DOHH2 (cell line): ENCODE measurements around the gene PKIB.

Source experiments
- H3F3A ChIP-seq: fragments of 200-600 bp; sonication (generic), shearing (Covaris generic); 2 replicates; pipeline ENCODE4 v1.6.0; 2016; ENCODE audit warnings: antibody characterized with exemption, mild to moderate bottlenecking; ENCODE audit not compliant: control insufficient read depth, insufficient read depth
- H3K27ac ChIP-seq: fragments of 200-600 bp; sonication (generic); 2 replicates; pipeline ENCODE4 v1.5.1; 2014; ENCODE audit warnings: low read depth, mild to moderate bottlenecking, low read length, moderate library complexity
- H3K27me3 ChIP-seq: fragments of 200-600 bp; sonication (generic); 2 replicates; pipeline ENCODE4 v1.6.1; 2014; ENCODE audit warnings: mild to moderate bottlenecking, low read length, mixed read lengths; ENCODE audit not compliant: control insufficient read depth
- H3K36me3 ChIP-seq: fragments of 200-600 bp; sonication (generic); 2 replicates; pipeline ENCODE4 v1.6.1; 2014; ENCODE audit warnings: mild to moderate bottlenecking, low read length, moderate library complexity, mixed read lengths; ENCODE audit not compliant: control insufficient read depth
- H3K4me1 ChIP-seq: fragments of 200-600 bp; sonication (generic); 2 replicates; pipeline ENCODE4 v1.6.1; 2014; ENCODE audit warnings: mild to moderate bottlenecking, low read length, mixed read lengths; ENCODE audit not compliant: control insufficient read depth
- H3K4me2 ChIP-seq: fragments of 200-600 bp; sonication (generic); 2 replicates; pipeline ENCODE4 v1.6.0; 2014; ENCODE audit warnings: mild to moderate bottlenecking, low read length, moderate library complexity
- H3K4me3 ChIP-seq: fragments of 200-600 bp; sonication (generic); 2 replicates; pipeline ENCODE4 v1.5.1; 2014; ENCODE audit warnings: mild to moderate bottlenecking, low read length, mixed read lengths
- H3K79me2 ChIP-seq: fragments of 200-600 bp; sonication (generic); 2 replicates; pipeline ENCODE4 v1.6.1; 2014; ENCODE audit warnings: mild to moderate bottlenecking, low read length, mixed read lengths; ENCODE audit not compliant: control insufficient read depth
- H3K9me2 ChIP-seq: fragments of 200-600 bp; sonication (generic); replicated peaks from 2 replicates; pipeline ENCODE4 v1.6.1; 2014; ENCODE audit warnings: mild to moderate bottlenecking, low read length, mixed read lengths; ENCODE audit not compliant: control insufficient read depth
- H3K9me3 ChIP-seq: fragments of 200-600 bp; sonication (generic); 2 replicates; pipeline ENCODE4 v1.6.1; 2014; ENCODE audit warnings: antibody characterized with exemption, low read length, mixed read lengths; ENCODE audit not compliant: control insufficient read depth, insufficient read depth
- H4K20me1 ChIP-seq: fragments of 200-600 bp; sonication (generic); 2 replicates; pipeline ENCODE4 v1.6.0; 2014; ENCODE audit warnings: low read depth, mild to moderate bottlenecking, antibody characterized with exemption, low read length, moderate library complexity; ENCODE audit not compliant: control insufficient read depth, insufficient read depth
- EZH2phosphoT487 ChIP-seq: fragments of 200-600 bp; sonication (generic); IDR thresholded peaks from 2 replicates; pipeline ENCODE4 v1.6.1; 2017; ENCODE audit warnings: borderline replicate concordance, mild to moderate bottlenecking, antibody characterized with exemption, low read length, moderate library complexity, mixed read lengths
- TF ChIP-seq, protein P1 (sequence below): fragments of 200-600 bp; sonication (generic); IDR thresholded peaks from one replicate; pipeline ENCODE4 v1.5.1; 2014; ENCODE audit warnings: antibody characterized with exemption, mild to moderate bottlenecking, low read depth, low read length; ENCODE audit not compliant: poor library complexity, severe bottlenecking

The PKIB gene

DNA sequence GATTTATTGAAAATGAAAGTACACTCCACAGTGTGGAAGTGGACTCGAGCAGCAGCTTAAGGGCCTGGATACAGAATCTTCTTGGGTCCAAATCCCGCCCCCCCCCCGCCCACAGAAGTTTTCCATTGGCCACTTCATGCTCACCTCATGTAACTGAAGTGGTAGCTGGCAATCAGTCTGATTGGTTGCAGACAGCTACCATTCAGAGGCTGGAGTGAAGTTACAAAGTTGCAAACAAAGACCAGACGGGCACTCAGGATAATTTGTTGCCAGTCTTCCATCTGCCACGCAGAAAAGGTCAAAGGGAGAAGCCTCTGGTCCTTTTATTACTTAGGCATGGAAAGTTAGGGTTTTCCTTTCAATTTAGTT, 143.5 kb downstream of the PKIB start:
- H3K9me3 ChIP-seq: no peaks in the 10 kb centered on the region
- H3K4me2 ChIP-seq: no peak overlapping the region
- H4K20me1 ChIP-seq: no peaks in the 10 kb centered on the region
- H3K4me1 ChIP-seq: no peaks in the 10 kb centered on the region
- no peaks in the 10 kb centered on the region for H3K27me3 ChIP-seq
- H3K79me2 ChIP-seq: no peaks in the 10 kb centered on the region
- H3K36me3 ChIP-seq: no peaks in the 10 kb centered on the region
- TF ChIP-seq EZH2phosphoT487: no peak
- TF ChIP-seq, protein P1, sequence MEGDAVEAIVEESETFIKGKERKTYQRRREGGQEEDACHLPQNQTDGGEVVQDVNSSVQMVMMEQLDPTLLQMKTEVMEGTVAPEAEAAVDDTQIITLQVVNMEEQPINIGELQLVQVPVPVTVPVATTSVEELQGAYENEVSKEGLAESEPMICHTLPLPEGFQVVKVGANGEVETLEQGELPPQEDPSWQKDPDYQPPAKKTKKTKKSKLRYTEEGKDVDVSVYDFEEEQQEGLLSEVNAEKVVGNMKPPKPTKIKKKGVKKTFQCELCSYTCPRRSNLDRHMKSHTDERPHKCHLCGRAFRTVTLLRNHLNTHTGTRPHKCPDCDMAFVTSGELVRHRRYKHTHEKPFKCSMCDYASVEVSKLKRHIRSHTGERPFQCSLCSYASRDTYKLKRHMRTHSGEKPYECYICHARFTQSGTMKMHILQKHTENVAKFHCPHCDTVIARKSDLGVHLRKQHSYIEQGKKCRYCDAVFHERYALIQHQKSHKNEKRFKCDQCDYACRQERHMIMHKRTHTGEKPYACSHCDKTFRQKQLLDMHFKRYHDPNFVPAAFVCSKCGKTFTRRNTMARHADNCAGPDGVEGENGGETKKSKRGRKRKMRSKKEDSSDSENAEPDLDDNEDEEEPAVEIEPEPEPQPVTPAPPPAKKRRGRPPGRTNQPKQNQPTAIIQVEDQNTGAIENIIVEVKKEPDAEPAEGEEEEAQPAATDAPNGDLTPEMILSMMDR: no peak
- no peak overlapping the region for H3K27ac ChIP-seq
- no peaks in the 10 kb centered on the region for H3F3A ChIP-seq
- H3K9me2 ChIP-seq: no peaks in the 10 kb centered on the region
- no peak overlapping the region for H3K4me3 ChIP-seq

- no peak overlapping the region for H3K4me2 ChIP-seq
- no peaks in the 10 kb centered on the region for H3K9me2 ChIP-seq
- no peaks in the 10 kb centered on the region for H4K20me1 ChIP-seq
- no peak overlapping the region for H3K27ac ChIP-seq
- H3K27me3 ChIP-seq: no peaks in the 10 kb centered on the region
- no peaks in the 10 kb centered on the region for H3K4me1 ChIP-seq
- no peaks in the 10 kb centered on the region for H3K9me3 ChIP-seq
- no peaks in the 10 kb centered on the region for H3K79me2 ChIP-seq
- H3K4me3 ChIP-seq: no peak overlapping the region
- no peak for TF ChIP-seq EZH2phosphoT487
- TF ChIP-seq, protein P1: no peak
- no peaks in the 10 kb centered on the region for H3K36me3 ChIP-seq
- no peaks in the 10 kb centered on the region for H3F3A ChIP-seq
Measured at GRCh38 chr6:122754191-122754731, 144.1 kb downstream of the PKIB start.

DNA sequence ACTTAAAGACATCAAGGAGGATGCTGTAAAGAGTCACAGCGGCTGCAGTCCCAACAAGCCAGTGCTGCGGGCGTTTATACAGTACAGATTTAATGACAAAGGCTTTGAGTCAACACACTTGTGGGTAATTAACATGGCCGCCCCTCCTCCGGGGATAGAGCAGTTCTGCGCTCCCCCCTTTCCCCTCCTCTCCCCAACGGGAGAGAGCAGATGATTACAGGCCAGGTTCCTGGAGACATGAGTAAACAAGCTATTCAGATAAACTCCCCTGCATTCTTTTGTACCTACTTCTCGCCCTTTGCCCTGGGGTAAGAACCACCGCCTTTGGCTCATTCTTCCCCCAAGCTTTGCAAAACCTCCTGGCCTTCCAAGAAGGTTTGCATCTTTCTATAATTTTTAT, 145.7 kb downstream of the PKIB start:
- Histone ChIP-seq H3K4me1 (no peaks in the 10 kb centered on the region), H3K79me2 (no peaks in the 10 kb centered on the region), H3K4me2 (no peak overlapping the region), H3K4me3 (no peak overlapping the region), H3K9me2 (no peaks in the 10 kb centered on the region), H3K9me3 (no peaks in the 10 kb centered on the region), H3K27ac (no peak overlapping the region), H3F3A (no peaks in the 10 kb centered on the region), H3K27me3 (no peaks in the 10 kb centered on the region), H4K20me1 (no peaks in the 10 kb centered on the region), H3K36me3 (no peaks in the 10 kb centered on the region)
- TF ChIP-seq, protein P1: no peak
- TF ChIP-seq EZH2phosphoT487: no peak

DNA sequence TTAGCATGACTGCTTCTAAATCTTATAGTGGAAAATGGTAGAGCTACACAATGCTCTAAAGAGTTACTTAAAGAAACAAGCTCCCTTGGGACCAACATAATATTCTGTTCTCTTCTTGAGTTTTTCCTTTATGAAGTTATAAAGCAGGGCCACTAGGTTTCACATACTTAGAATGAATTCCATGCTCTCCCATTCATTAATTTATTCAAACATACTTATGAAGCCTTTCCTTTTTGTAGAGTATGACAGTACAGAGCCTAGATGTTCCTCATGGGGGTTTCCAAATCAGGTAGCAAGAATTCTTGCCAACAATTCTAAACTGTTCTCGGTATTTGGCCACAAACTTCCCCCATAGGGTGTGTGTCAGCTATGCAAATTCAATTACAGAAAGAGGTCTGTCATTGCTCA, 148.7 kb downstream of the PKIB start:
- H3K79me2 ChIP-seq: no peaks in the 10 kb centered on the region
- TF ChIP-seq, protein P1: no peak
- no peak for TF ChIP-seq EZH2phosphoT487
- no peaks in the 10 kb centered on the region for H4K20me1 ChIP-seq
- no peaks in the 10 kb centered on the region for H3K27me3 ChIP-seq
- H3K4me1 ChIP-seq: no peaks in the 10 kb centered on the region
- H3K4me3 ChIP-seq: no peak overlapping the region
- H3K27ac ChIP-seq: no peak overlapping the region
- no peaks in the 10 kb centered on the region for H3K36me3 ChIP-seq
- no peaks in the 10 kb centered on the region for H3K9me3 ChIP-seq
- H3F3A ChIP-seq: no peaks in the 10 kb centered on the region
- H3K9me2 ChIP-seq: no peaks in the 10 kb centered on the region
- no peak overlapping the region for H3K4me2 ChIP-seq
